Subcutaneous adipose tissue (tissue), 4 donors: Measurements from ENCODE around the gene PPP4C. TPM values are rescaled to one million over a fixed set of nuclear protein-coding genes. Genes with fewer than 3 reads are reported as not detected.

Experiments
- CTCF ChIP-seq: fragments of 450-650 bp; IDR thresholded peaks from one replicate; pipeline ENCODE4 v1.5.1; 2016; ENCODE audit warnings: low read depth, mild to moderate bottlenecking, control low read depth, antibody characterized with exemption, moderate library complexity
- total RNA-seq, 4 donors: library from RNA; depleted of rRNA; stranded (reverse); fragments of >200 nt; gene quantifications; one replicate each; pipeline ENCODE4 v1.1.0, GENCODE V29; 2016

Gene PPP4C
- total RNA-seq, 4 donors from 2014 or later, result 38.2 to 46.6 (median 43.6) TPM

- TF ChIP-seq CTCF, result no peak
Observed at GRCh38 chr16:30031477-30031918, 44.3 kb upstream of the PPP4C start.

DNA sequence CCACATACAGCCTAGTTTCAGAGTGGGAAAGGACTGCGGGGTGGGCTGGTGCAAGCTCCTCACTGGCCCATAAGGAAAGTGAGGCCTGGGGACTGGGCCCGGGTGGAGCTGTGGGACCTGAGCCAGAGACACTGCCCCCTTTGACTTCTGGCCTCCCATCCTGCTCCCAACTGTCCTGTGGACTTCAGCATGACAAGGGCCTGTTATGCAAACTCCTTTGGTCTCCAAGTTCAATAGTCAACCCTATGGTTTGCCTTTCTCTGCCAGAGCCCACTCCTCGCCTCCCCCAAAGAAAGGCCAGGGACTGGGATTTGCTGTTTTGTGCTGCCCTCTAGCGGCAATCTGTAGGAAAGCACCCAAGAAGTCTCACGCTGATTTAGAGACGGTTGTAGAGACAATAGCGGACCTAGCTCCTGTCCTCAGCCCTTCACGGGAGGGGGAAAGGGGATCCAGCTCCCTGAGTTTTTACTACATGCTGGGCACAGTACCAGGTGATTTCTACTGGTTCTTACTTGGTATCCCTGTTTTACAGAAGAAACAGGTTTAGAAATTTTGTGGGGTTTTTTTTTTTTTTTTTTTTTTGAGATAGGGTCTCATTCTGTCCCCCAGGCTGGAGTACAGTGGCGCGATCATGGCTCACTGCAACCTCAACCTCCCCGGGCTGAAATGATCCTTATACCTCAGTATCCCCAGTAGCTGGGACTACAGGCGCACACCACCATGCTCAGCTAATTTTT lies 43.5 kb upstream of the PPP4C start:
- no peak for TF ChIP-seq CTCF

GRCh38 chr16:30033270-30033669 lies 42.5 kb upstream of the PPP4C start:
- TF ChIP-seq CTCF, result no peak

GRCh38 chr16:30040221-30040620 lies 35.6 kb upstream of the PPP4C start:
- TF ChIP-seq CTCF, result no peak

GRCh38 chr16:30041841-30042240 lies 34.0 kb upstream of the PPP4C start:
- no peak for TF ChIP-seq CTCF

DNA sequence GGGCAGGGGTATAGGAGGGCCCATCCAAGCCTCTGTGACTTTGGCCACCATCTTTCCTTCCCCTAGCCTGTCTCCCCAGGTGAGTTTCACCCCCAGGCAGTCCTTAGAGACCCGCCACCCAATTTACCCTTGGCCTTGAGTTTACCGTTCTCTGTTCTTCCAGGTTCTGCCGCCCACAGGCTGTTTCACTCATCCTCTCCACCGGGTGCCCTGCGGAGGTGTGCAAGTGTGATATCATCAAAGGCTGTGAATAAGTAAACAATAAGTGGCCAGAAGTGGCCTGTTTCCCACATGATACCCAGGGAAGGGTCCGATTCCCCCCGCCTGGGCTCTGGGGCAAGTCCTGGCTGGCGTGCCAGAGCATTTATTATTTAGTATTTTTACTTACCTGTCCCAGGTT lies 29.6 kb upstream of the PPP4C start:
- TF ChIP-seq CTCF, result no peak

DNA sequence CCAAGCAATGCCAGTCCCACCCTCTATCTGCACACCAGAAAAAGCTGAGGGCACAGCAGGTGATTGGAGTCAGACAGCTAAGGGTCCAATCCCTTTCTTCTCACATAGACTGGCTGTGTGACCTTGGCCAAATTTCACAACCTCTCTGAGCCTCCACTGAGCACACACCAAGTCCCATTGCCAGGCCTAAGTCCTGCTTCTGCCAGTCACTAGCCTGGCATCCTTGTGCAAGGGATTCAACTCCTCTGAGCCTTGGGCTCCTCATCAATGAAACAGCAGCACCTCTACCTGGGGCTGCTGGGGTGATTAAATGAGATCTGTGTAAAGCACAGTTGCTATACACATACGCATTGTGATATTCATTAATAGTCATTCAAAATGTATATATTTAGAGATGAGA lies 29.2 kb upstream of the PPP4C start:
- TF ChIP-seq CTCF, result no peak
